Calu3 (cell line): ENCODE results near the gene PLCD3. TPM values are rescaled to one million over a fixed set of nuclear protein-coding genes. Genes with fewer than 3 reads are reported as not detected.

Source experiments
- BruUV-seq: library from RNA; stranded (reverse); fragments of 400-500 nt; replicated peaks from 2 replicates; lab custom pipeline; 2021; lab: Mats Ljungman, UMichigan
- CTCF ChIA-PET: fragments of 300-600 bp; sonication (Branson Sonifier 250); formaldehyde crosslinking; loops from one replicate; lab custom pipeline; 2022; ENCODE audit warnings: antibody characterized with exemption; lab: Charles Lee
- DNase-seq: peaks from one replicate; pipeline ENCODE4 v3.0.0; 2022
- H3K27ac Mint-ChIP-seq: one replicate; pipeline ENCODE4 v1.8.0; 2022; ENCODE audit warnings: mixed read lengths; ENCODE audit not compliant: unreplicated experiment
- H3K27me3 Mint-ChIP-seq: one replicate; pipeline ENCODE4 v1.8.0; 2022; ENCODE audit warnings: mixed read lengths; ENCODE audit not compliant: unreplicated experiment
- H3K36me3 Mint-ChIP-seq: one replicate; pipeline ENCODE4 v1.8.0; 2022; ENCODE audit warnings: mild to moderate bottlenecking, moderate library complexity, mixed read lengths; ENCODE audit not compliant: insufficient read depth, unreplicated experiment
- H3K4me1 Mint-ChIP-seq: one replicate; pipeline ENCODE4 v1.8.0; 2022; ENCODE audit warnings: mild to moderate bottlenecking, low read depth, mixed read lengths; ENCODE audit not compliant: unreplicated experiment
- H3K4me3 Mint-ChIP-seq: one replicate; pipeline ENCODE4 v1.8.0; 2022; ENCODE audit warnings: mild to moderate bottlenecking, low read depth, moderate library complexity, mixed read lengths; ENCODE audit not compliant: unreplicated experiment
- H3K9me3 Mint-ChIP-seq: one replicate; pipeline ENCODE4 v1.8.0; 2022; ENCODE audit warnings: low read depth, mixed read lengths; ENCODE audit not compliant: unreplicated experiment
- intact Hi-C: fragments of 100-400 bp; cut with micrococcal nuclease; formaldehyde crosslinking; loops from one replicate; pipeline ENCODE4 v1.10.0; 2022; ENCODE audit not compliant: unreplicated experiment
- total RNA-seq: library from RNA; stranded (reverse); gene quantifications from 2 replicates; pipeline ENCODE4 v1.2.3, GENCODE V29; 2022
- TF ChIP-seq, protein P1 (sequence below): fragments of 200-600 bp; IDR thresholded peaks from one replicate; pipeline ENCODE4 v1.8.0; 2022; ENCODE audit warnings: antibody characterized with exemption; ENCODE audit not compliant: unreplicated experiment

The PLCD3 gene
- total RNA-seq, 1 experiment from 2014 or later, result 34.4 TPM

- no TSS peak for BruUV-seq
- peaks cover 79% of the 10 kb centered on the region for H3K36me3 Mint-ChIP-seq
- DNase-seq, result no peak
- H3K27me3 Mint-ChIP-seq, result no peaks in the 10 kb centered on the region
- H3K9me3 Mint-ChIP-seq, result no peaks in the 10 kb centered on the region
- TF ChIP-seq, protein P1, sequence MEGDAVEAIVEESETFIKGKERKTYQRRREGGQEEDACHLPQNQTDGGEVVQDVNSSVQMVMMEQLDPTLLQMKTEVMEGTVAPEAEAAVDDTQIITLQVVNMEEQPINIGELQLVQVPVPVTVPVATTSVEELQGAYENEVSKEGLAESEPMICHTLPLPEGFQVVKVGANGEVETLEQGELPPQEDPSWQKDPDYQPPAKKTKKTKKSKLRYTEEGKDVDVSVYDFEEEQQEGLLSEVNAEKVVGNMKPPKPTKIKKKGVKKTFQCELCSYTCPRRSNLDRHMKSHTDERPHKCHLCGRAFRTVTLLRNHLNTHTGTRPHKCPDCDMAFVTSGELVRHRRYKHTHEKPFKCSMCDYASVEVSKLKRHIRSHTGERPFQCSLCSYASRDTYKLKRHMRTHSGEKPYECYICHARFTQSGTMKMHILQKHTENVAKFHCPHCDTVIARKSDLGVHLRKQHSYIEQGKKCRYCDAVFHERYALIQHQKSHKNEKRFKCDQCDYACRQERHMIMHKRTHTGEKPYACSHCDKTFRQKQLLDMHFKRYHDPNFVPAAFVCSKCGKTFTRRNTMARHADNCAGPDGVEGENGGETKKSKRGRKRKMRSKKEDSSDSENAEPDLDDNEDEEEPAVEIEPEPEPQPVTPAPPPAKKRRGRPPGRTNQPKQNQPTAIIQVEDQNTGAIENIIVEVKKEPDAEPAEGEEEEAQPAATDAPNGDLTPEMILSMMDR, result no peak
- CTCF ChIA-PET, result interaction anchor here (0.7 kb wide), 2 partner anchors 32 to 49 kb away, joined by 3 read pairs; partner anchors contain the start of gene ACBD4
- no peak overlapping the region for H3K4me3 Mint-ChIP-seq
- H3K27ac Mint-ChIP-seq, result no peak overlapping the region
- intact Hi-C loops, result no loop called here
- H3K4me1 Mint-ChIP-seq, result no peaks in the 10 kb centered on the region
Observed at GRCh38 chr17:45086391-45086790, 45.9 kb downstream of the PLCD3 start.

DNA sequence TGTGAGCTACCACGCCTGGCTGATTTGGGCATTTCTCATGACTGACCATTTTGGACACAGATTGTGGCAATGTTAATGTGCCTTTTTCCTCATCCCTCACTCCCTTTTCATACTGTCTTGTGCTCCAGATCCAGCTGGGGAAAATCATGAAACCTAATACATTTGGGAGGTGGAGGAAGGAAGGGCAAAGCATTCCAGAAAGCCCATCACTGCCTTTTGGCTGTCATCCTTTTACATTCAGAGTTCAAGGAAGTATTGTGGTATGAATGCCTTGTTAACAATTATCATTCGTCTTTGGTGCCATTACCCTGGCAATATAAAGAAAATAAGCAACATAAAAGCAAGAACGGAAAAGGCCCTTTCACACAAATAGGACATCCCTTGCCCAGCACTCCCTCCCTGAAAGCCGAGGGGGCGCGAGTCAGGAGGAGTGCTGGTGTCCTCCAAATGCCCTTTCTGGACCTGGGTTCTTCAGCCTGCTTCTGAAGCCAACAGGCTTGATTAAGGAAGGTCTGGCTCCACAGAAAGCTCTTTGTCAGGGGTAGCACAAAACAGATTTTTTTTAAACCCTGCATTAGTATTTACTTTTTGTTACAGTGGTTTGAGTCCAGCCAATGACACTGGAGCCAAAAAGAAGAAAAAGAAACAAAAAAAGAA is 51.1 kb downstream of the PLCD3 start:
- Mint-ChIP-seq H3K27ac (no peak overlapping the region), H3K27me3 (no peaks in the 10 kb centered on the region), H3K4me1 (peaks cover 9% of the 10 kb centered on the region), H3K4me3 (no peak overlapping the region), H3K36me3 (peaks cover 53% of the 10 kb centered on the region), H3K9me3 (no peaks in the 10 kb centered on the region)
- CTCF ChIA-PET, result no interaction called here
- intact Hi-C loops, result no loop called here
- TF ChIP-seq, protein P1, result no peak
- no TSS peak for BruUV-seq
- DNase-seq, result no peak

- no peak for DNase-seq
- Mint-ChIP-seq H3K9me3 (no peaks in the 10 kb centered on the region), H3K27me3 (no peaks in the 10 kb centered on the region), H3K27ac (no peak overlapping the region), H3K4me3 (no peak overlapping the region), H3K36me3 (peaks cover 52% of the 10 kb centered on the region), H3K4me1 (peaks cover 21% of the 10 kb centered on the region)
- intact Hi-C loops, result no loop called here
- no TSS peak for BruUV-seq
- TF ChIP-seq, protein P1, result no peak
- CTCF ChIA-PET, result no interaction called here
Observed at GRCh38 chr17:45077643-45078042, 54.7 kb downstream of the PLCD3 start.

DNA sequence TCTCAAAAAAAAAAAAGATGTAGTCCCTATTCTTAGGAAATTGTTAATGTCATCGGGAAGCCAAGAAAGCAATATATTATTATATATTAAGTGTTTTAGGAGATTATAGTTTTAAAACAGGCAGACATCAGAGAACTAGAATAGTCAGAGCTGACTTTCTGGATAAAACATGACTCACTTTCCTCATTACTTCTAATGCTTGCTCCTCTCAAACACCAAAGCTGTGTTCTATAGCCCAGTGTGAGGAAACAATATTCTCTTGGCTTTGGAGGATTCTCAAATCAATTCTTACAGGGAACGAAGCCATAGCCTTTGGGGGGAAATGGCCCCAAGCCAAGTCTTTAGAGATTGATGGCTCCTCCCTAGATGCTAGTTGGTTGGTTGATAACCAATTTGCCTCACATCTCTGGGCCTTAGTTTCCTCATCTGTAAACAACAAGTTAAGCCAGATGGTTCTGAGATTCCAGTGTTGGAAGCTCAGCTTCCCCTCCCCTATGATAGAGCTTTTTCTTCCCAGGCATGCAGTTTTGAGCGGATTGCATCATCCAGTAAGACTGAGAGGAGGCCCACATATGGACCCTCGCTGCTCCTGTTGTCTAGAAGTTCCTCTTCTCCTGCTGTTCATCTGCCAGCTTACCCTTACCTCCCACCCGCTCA is 58.8 kb downstream of the PLCD3 start:
- Mint-ChIP-seq H3K4me1 (peaks cover 21% of the 10 kb centered on the region), H3K9me3 (no peaks in the 10 kb centered on the region), H3K27me3 (no peaks in the 10 kb centered on the region), H3K4me3 (no peak overlapping the region), H3K27ac (no peak overlapping the region), H3K36me3 (peaks cover 62% of the 10 kb centered on the region)
- TF ChIP-seq, protein P1, result no peak
- no TSS peak for BruUV-seq
- CTCF ChIA-PET, result interaction anchor here (0.6 kb wide), 1 partner anchor 38 kb away, joined by 5 read pairs; no protein-coding TSS in a partner anchor
- intact Hi-C loops, result no loop called here
- DNase-seq, result no peak
